ENCODE measurements around the gene PCNX3.
"Not testable (repeated sequence)": the region's sequence is repeated elsewhere in the genome, so short reads cannot be mapped to it uniquely, and the experiment has no call there.

PCNX3 gene

GRCh38 chr11:65637794-65638419 is 22.3 kb downstream of the PCNX3 start, which contains the start of gene SIPA1:
TSS of gene SIPA1 (plus strand) at chr11:65638101. CDS start at chr11:65640922, 2,821 bp downstream.
- Histone ChIP-seq H3K27me3 (ENCODE audit: control insufficient read depth in 2 of 2, insufficient read depth in 2 of 2, low read length in 2 of 2) (no peaks in the 10 kb centered on the region), H3K4me1 (ENCODE audit: control insufficient read depth in 2 of 2, insufficient read depth in 2 of 2, low read length in 2 of 2) (peaks cover 21 to 24% of the 10 kb centered on the region in 2 donors), H3K36me3 (ENCODE audit: control insufficient read depth in 2 of 2, insufficient read depth in 2 of 2, low read length in 2 of 2) (peaks cover 30% of the 10 kb centered on the region in 2 donors), H3K4me3 (ENCODE audit: low read length in 2 of 2) (peak within 1 kb of the TSS; percentile 78 to 86), H3K9me3 (ENCODE audit: control insufficient read depth in 2 of 2, low read length in 2 of 2) (no peaks in the 10 kb centered on the region), H3K9ac (ENCODE audit: low read depth in 1 of 2, low read length in 2 of 2) (peak within 1 kb of the TSS; percentile 75 to 77), H3K27ac (ENCODE audit: low read depth in 2 of 2, low read length in 2 of 2) (peak within 1 kb of the TSS; percentile 87 to 93)

DNA sequence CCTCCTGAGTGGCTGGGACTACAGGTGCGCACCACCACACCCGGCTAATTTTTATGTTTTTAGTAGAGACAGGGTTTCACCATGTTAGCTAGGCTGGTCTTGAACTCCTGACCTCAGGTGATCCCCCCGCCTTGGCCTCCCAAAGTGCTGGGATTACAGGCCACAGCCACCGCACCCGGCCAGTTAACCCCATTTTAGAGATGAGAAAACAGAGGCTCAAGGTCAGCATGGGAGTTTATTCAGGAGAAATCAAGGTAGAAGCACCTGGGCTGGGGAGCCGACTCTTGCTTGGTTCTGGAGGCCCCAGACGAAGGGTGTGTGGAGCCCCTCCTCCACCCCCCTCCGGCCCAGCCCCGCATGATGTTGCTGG is 23.6 kb downstream of the PCNX3 start:
- not testable (repeated sequence) for H3K27me3 ChIP-seq (ENCODE audit: control insufficient read depth in 2 of 2, insufficient read depth in 2 of 2, low read length in 2 of 2); H3K9me3 ChIP-seq (ENCODE audit: control insufficient read depth in 2 of 2, low read length in 2 of 2); H3K9ac ChIP-seq (ENCODE audit: low read depth in 1 of 2, low read length in 2 of 2)
- H3K36me3 ChIP-seq (ENCODE audit: control insufficient read depth in 2 of 2, insufficient read depth in 2 of 2, low read length in 2 of 2), result peaks cover 26% of the 10 kb centered on the region in 2 donors
- peak overlapping the region in 1 of 2 donors; percentile 11 for H3K4me3 ChIP-seq (ENCODE audit: low read length in 2 of 2)
- H3K4me1 ChIP-seq (ENCODE audit: control insufficient read depth in 2 of 2, insufficient read depth in 2 of 2, low read length in 2 of 2), result peaks cover 21 to 24% of the 10 kb centered on the region in 2 donors
- peak overlapping the region; percentile 56 to 93 for H3K27ac ChIP-seq (ENCODE audit: low read depth in 2 of 2, low read length in 2 of 2)

DNA sequence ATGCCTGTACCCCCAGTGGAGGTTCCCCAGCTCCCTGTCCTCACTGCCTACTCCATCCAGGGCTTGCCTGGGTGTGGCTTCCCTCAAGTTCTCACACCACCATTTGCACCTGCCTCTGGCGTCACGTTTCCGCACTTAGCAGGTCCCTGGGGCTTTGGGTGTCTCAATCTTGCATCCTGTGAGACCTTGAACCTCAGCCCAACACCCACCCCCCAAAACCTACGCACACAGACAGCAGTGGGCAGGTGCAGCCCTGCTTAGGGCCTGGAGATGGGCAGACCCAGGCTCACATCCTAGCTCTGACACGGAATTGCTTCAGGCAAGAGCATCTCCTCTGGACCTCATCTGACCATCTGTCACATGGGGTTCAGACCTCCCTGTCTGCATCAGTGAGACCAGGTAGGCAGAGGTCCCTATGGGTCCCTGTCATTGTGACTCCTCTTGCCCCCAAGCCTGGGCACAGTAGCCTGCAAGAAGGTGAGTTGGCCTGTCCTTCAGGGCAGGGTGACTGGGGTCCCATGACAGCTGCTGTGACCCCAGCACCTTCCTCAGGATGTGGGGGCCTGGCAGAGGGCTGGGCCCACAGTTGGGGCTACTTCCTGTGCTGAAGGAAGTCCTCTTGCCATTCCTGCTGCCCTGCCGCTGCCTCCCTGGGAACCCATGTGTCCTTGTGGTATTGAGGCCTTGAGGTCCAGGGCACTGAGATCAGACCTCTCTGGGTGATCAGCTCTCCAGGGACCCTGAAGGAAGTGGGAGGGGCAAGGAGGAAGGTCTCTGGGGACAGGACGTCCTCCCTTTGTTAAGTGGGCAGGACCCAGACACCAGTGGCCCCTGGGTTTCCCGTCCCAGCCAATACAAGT is 24.3 kb downstream of the PCNX3 start:
- H3K9me3 ChIP-seq (ENCODE audit: control insufficient read depth in 2 of 2, low read length in 2 of 2), result no peaks in the 10 kb centered on the region
- H3K27ac ChIP-seq (ENCODE audit: low read depth in 2 of 2, low read length in 2 of 2), result peak overlapping the region; percentile 56 to 93
- H3K4me3 ChIP-seq (ENCODE audit: low read length in 2 of 2), result peak overlapping the region; percentile 36 to 59
- H3K9ac ChIP-seq (ENCODE audit: low read depth in 1 of 2, low read length in 2 of 2), result peak overlapping the region; percentile 9 to 52
- H3K36me3 ChIP-seq (ENCODE audit: control insufficient read depth in 2 of 2, insufficient read depth in 2 of 2, low read length in 2 of 2), result peaks cover 19 to 20% of the 10 kb centered on the region in 2 donors
- no peaks in the 10 kb centered on the region for H3K27me3 ChIP-seq (ENCODE audit: control insufficient read depth in 2 of 2, insufficient read depth in 2 of 2, low read length in 2 of 2)
- peaks cover 21 to 24% of the 10 kb centered on the region in 2 donors for H3K4me1 ChIP-seq (ENCODE audit: control insufficient read depth in 2 of 2, insufficient read depth in 2 of 2, low read length in 2 of 2)

- Histone ChIP-seq H3K4me3 (ENCODE audit: low read length in 2 of 2) (peak overlapping the region; percentile 36 to 59), H3K27me3 (ENCODE audit: control insufficient read depth in 2 of 2, insufficient read depth in 2 of 2, low read length in 2 of 2) (no peaks in the 10 kb centered on the region), H3K4me1 (ENCODE audit: control insufficient read depth in 2 of 2, insufficient read depth in 2 of 2, low read length in 2 of 2) (peaks cover 21 to 24% of the 10 kb centered on the region in 2 donors), H3K36me3 (ENCODE audit: control insufficient read depth in 2 of 2, insufficient read depth in 2 of 2, low read length in 2 of 2) (peaks cover 11 to 18% of the 10 kb centered on the region in 2 donors), H3K27ac (ENCODE audit: low read depth in 2 of 2, low read length in 2 of 2) (peak overlapping the region; percentile 56 to 93), H3K9ac (ENCODE audit: low read depth in 1 of 2, low read length in 2 of 2) (peak overlapping the region; percentile 41 to 52), H3K9me3 (ENCODE audit: control insufficient read depth in 2 of 2, low read length in 2 of 2) (no peaks in the 10 kb centered on the region)
Observed at GRCh38 chr11:65640483-65641296, 25.1 kb downstream of the PCNX3 start.

GRCh38 chr11:65641297-65642013 is 25.9 kb downstream of the PCNX3 start:
- Histone ChIP-seq H3K4me3 (ENCODE audit: low read length in 2 of 2) (peak overlapping the region; percentile 11 to 59), H3K27ac (ENCODE audit: low read depth in 2 of 2, low read length in 2 of 2) (peak overlapping the region; percentile 56 to 93), H3K9ac (ENCODE audit: low read depth in 1 of 2, low read length in 2 of 2) (peak overlapping the region; percentile 20 to 41), H3K36me3 (ENCODE audit: control insufficient read depth in 2 of 2, insufficient read depth in 2 of 2, low read length in 2 of 2) (peaks cover 6 to 17% of the 10 kb centered on the region in 2 donors), H3K9me3 (ENCODE audit: control insufficient read depth in 2 of 2, low read length in 2 of 2) (no peaks in the 10 kb centered on the region), H3K4me1 (ENCODE audit: control insufficient read depth in 2 of 2, insufficient read depth in 2 of 2, low read length in 2 of 2) (peaks cover 21 to 24% of the 10 kb centered on the region in 2 donors), H3K27me3 (ENCODE audit: control insufficient read depth in 2 of 2, insufficient read depth in 2 of 2, low read length in 2 of 2) (no peaks in the 10 kb centered on the region)

- no peak overlapping the region for H3K9ac ChIP-seq (ENCODE audit: low read depth in 1 of 2, low read length in 2 of 2)
- H3K27ac ChIP-seq (ENCODE audit: low read depth in 2 of 2, low read length in 2 of 2), result no peak overlapping the region
- H3K9me3 ChIP-seq (ENCODE audit: control insufficient read depth in 2 of 2, low read length in 2 of 2), result no peaks in the 10 kb centered on the region
- peaks cover 21 to 24% of the 10 kb centered on the region in 2 donors for H3K4me1 ChIP-seq (ENCODE audit: control insufficient read depth in 2 of 2, insufficient read depth in 2 of 2, low read length in 2 of 2)
- no peaks in the 10 kb centered on the region for H3K27me3 ChIP-seq (ENCODE audit: control insufficient read depth in 2 of 2, insufficient read depth in 2 of 2, low read length in 2 of 2)
- peak overlapping the region in 1 of 2 donors; percentile 37 for H3K4me3 ChIP-seq (ENCODE audit: low read length in 2 of 2)
- H3K36me3 ChIP-seq (ENCODE audit: control insufficient read depth in 2 of 2, insufficient read depth in 2 of 2, low read length in 2 of 2), result peaks cover 2 to 14% of the 10 kb centered on the region in 2 donors
Observed at GRCh38 chr11:65642014-65642671, 26.6 kb downstream of the PCNX3 start.

- H3K9me3 ChIP-seq (ENCODE audit: control insufficient read depth in 2 of 2, low read length in 2 of 2), result no peaks in the 10 kb centered on the region
- H3K27me3 ChIP-seq (ENCODE audit: control insufficient read depth in 2 of 2, insufficient read depth in 2 of 2, low read length in 2 of 2), result no peaks in the 10 kb centered on the region
- peaks cover 9 to 15% of the 10 kb centered on the region in 2 donors for H3K4me1 ChIP-seq (ENCODE audit: control insufficient read depth in 2 of 2, insufficient read depth in 2 of 2, low read length in 2 of 2)
- H3K36me3 ChIP-seq (ENCODE audit: control insufficient read depth in 2 of 2, insufficient read depth in 2 of 2, low read length in 2 of 2), result peaks cover 2 to 14% of the 10 kb centered on the region in 2 donors
- H3K9ac ChIP-seq (ENCODE audit: low read depth in 1 of 2, low read length in 2 of 2), result no peak overlapping the region
- no peak overlapping the region for H3K27ac ChIP-seq (ENCODE audit: low read depth in 2 of 2, low read length in 2 of 2)
- H3K4me3 ChIP-seq (ENCODE audit: low read length in 2 of 2), result no peak overlapping the region
Observed at GRCh38 chr11:65643971-65644370, 28.4 kb downstream of the PCNX3 start.

- Histone ChIP-seq H3K4me1 (ENCODE audit: control insufficient read depth in 2 of 2, insufficient read depth in 2 of 2, low read length in 2 of 2) (peaks cover 6 to 11% of the 10 kb centered on the region in 2 donors), H3K27ac (ENCODE audit: low read depth in 2 of 2, low read length in 2 of 2) (no peak overlapping the region), H3K9me3 (ENCODE audit: control insufficient read depth in 2 of 2, low read length in 2 of 2) (no peaks in the 10 kb centered on the region), H3K27me3 (ENCODE audit: control insufficient read depth in 2 of 2, insufficient read depth in 2 of 2, low read length in 2 of 2) (no peaks in the 10 kb centered on the region), H3K9ac (ENCODE audit: low read depth in 1 of 2, low read length in 2 of 2) (no peak overlapping the region), H3K36me3 (ENCODE audit: control insufficient read depth in 2 of 2, insufficient read depth in 2 of 2, low read length in 2 of 2) (peaks cover 9 to 20% of the 10 kb centered on the region in 2 donors), H3K4me3 (ENCODE audit: low read length in 2 of 2) (no peak overlapping the region)
Observed at GRCh38 chr11:65644837-65645236, 29.3 kb downstream of the PCNX3 start.

DNA sequence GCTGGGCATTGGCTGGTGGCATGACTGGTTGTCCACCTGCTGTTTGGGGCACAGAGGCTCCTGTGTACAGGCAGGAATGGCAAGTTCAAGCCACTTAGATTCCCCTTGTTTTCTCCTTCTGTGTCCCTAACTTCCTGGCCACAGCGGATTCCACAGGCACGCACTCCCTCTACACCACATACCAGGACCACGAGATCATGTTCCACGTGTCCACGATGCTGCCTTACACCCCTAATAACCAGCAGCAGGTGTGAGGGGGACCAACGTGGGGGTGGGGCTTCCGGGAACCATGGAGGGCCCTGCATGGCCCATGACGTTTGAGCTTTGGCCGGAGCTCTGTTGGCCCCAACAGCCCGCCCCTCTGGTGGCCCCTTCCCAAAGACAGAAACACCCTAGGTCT is 30.1 kb downstream of the PCNX3 start:
- Histone ChIP-seq H3K27ac (ENCODE audit: low read depth in 2 of 2, low read length in 2 of 2) (no peak overlapping the region), H3K36me3 (ENCODE audit: control insufficient read depth in 2 of 2, insufficient read depth in 2 of 2, low read length in 2 of 2) (peaks cover 11 to 24% of the 10 kb centered on the region in 2 donors)

More for the DNA sequence above, 30.1 kb downstream of the PCNX3 start:
- H3K4me3 ChIP-seq (ENCODE audit: low read length in 2 of 2), result no peak overlapping the region
- H3K4me1 ChIP-seq (ENCODE audit: control insufficient read depth in 2 of 2, insufficient read depth in 2 of 2, low read length in 2 of 2), result peaks cover 2 to 8% of the 10 kb centered on the region in 2 donors
- H3K27me3 ChIP-seq (ENCODE audit: control insufficient read depth in 2 of 2, insufficient read depth in 2 of 2, low read length in 2 of 2), result no peaks in the 10 kb centered on the region
- no peaks in the 10 kb centered on the region for H3K9me3 ChIP-seq (ENCODE audit: control insufficient read depth in 2 of 2, low read length in 2 of 2)
- no peak overlapping the region for H3K9ac ChIP-seq (ENCODE audit: low read depth in 1 of 2, low read length in 2 of 2)

Measured in mucosa of rectum (tissue), 2 donors.